Measurements from ENCODE around the gene LSM4.

- TF ChIP-seq, protein P1, sequence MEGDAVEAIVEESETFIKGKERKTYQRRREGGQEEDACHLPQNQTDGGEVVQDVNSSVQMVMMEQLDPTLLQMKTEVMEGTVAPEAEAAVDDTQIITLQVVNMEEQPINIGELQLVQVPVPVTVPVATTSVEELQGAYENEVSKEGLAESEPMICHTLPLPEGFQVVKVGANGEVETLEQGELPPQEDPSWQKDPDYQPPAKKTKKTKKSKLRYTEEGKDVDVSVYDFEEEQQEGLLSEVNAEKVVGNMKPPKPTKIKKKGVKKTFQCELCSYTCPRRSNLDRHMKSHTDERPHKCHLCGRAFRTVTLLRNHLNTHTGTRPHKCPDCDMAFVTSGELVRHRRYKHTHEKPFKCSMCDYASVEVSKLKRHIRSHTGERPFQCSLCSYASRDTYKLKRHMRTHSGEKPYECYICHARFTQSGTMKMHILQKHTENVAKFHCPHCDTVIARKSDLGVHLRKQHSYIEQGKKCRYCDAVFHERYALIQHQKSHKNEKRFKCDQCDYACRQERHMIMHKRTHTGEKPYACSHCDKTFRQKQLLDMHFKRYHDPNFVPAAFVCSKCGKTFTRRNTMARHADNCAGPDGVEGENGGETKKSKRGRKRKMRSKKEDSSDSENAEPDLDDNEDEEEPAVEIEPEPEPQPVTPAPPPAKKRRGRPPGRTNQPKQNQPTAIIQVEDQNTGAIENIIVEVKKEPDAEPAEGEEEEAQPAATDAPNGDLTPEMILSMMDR (conservative IDR thresholded peaks at IDR 0.05; ENCODE audit: low read length): no peak
- TF ChIP-seq EZH2phosphoT487 (IDR thresholded peaks at IDR 0.05; ENCODE audit: borderline replicate concordance): no peak
These were observed 23.2 kb downstream of the LSM4 start for GRCh38 chr19:18299654-18300053.

Data from Loucy (cell line).